ENCODE data around the gene PAQR4. TPM values are rescaled to one million over a fixed set of nuclear protein-coding genes. Genes with fewer than 3 reads are reported as not detected.

Gene PAQR4
- total RNA-seq (10 to 100 TPM in 1 of 5 experiments, 1 to 10 TPM in 1, under 1 TPM in 3; 0.40 to 39.4 (median 0.79) TPM), polyA plus RNA-seq (under 1 TPM in 1 of 2 donors, not detected in 1; 0.54 TPM), total RNA-seq (0.94 reads per million)

DNA sequence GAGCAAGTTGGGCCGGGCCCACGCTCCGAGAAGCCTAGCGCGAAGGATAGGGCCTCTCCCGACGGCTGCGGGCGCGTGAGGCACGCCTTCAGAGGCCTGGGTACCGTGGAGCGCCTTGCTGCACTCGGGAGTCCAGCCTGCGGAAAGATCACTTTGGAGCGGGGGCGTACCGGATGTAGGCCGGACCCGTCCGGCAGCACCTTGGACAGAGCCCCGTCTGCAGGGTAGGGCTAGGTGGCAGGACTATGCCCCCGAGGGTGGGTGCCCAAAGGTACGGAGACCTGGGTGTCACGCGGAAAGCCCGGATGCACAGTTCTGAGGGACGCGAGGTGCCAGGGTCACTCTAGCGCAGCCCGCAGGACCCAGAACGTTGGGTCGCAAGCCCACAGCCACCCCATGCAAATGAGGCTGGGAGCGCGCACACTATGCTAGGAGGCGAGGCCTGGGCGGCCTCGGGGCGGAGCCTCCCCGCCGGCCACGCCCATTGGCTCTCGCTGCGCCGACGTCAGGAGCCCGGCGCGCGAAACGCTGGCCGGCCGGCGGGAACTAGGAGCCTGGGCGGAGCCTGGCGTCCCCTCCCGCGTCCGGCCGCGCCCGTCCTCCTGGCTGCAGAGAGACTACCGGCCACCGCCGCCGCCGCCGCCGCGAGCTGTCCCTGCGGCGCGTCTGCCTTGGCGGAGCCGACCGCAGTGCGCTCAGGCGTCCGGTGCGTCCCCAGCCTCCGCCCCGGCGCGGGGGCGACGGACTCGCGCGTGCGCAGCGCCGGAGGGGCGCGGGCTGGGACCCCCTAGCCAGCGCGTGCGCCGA, at the start of gene PAQR4:
Gene PAQR4 (plus strand): TSS at position 611 of the 807 bp plus-strand sequence. CDS start 327 bp downstream, outside the sequence.
- H3K4me3 Mint-ChIP-seq, result peak within 1 kb of the TSS; percentile 59 to 80 (median 75)
- H3K4me1 Mint-ChIP-seq, result peaks cover 10 to 32% (median 24%) of the 10 kb centered on the region in 7 donors
- peaks cover 0 to 3% (median 0%) of the 10 kb centered on the region in 11 donors for H3K9me3 Mint-ChIP-seq
- ATAC-seq, result peak; percentile 88
- H3K27ac Mint-ChIP-seq, result peak within 1 kb of the TSS in 2 of 9 donors; percentile 16 to 70
- Histone ChIP-seq H3K27ac (ENCODE audit: low read depth, low read length) (no peak within 1 kb of the TSS), H3K36me3 (ENCODE audit: control insufficient read depth in 2 of 3, insufficient read depth in 3 of 3, low read length in 3 of 3) (no peaks in the 10 kb centered on the region), H3K27me3 (ENCODE audit: control insufficient read depth in 2 of 2, insufficient read depth in 2 of 2, low read length in 2 of 2) (peaks cover 0 to 28% of the 10 kb centered on the region in 2 donors), H3K4me1 (ENCODE audit: control insufficient read depth in 2 of 2, insufficient read depth in 2 of 2, low read length in 2 of 2) (peaks cover 19 to 28% of the 10 kb centered on the region in 2 donors), H3K4me3 (ENCODE audit: low read length) (peak within 1 kb of the TSS; percentile 64), H3K9me3 (ENCODE audit: control insufficient read depth in 2 of 3, low read length in 3 of 3) (no peaks in the 10 kb centered on the region)
- ChIA-PET POLR2A (interaction anchor here (1.1 to 1.7 kb wide), 2 partner anchors 12 to 23 kb away, joined by 3 to 5 read pairs; no protein-coding TSS in a partner anchor), CTCF (interaction anchor here (1.2 kb wide), 1 partner anchor 14 kb away, joined by 4 read pairs; no protein-coding TSS in a partner anchor)
- peaks cover 10 to 26% (median 16%) of the 10 kb centered on the region in 5 donors for H3K27me3 Mint-ChIP-seq
- intact Hi-C loops (cut with micrococcal nuclease), result loop anchor here (1.0 to 2.0 kb wide), 4 partner anchors 11 to 55 kb away; partner anchors contain the start of genes THOC6 (in 2 of the 2) and PKMYT1 (in 1 of the 2)
- DNase-seq, result peak; percentile 49 to 91 (median 71)
- peaks cover 0 to 1% (median 0%) of the 10 kb centered on the region in 5 donors for H3K36me3 Mint-ChIP-seq

DNA sequence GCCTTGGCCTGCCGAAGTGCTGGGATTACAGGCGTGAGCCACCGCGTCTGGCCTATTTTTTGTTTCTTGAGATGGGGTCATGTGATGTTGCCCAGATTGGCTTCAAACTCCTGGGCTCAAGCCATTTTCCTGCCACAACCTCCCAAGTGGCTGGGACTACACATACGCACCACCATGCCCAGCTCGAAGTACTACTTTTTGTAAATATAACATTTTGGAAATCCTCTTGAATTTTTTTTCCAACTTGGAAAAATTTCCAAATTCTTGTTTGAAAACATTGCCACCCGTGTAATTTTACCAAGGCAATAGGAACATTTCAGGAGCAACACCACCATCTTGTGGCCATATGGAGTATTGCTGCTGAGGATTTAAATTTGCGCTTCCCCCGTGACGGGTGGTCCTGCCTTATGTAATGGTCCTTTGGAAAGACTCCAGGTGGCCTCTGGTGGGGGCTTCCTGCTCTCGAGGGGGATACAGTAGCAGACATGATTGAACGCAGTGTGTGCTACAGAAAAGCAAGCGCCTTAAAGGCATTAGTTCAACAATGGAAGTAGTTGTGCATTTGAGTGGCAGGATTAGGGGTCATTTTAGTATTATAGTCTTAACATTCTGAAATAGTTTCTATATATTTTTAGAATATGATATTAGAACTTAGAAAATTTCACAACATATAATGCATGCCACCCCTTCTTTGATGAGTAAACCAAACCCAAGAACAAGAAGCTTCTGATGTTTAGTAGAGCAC, 49.5 kb upstream of the PAQR4 start:
- Mint-ChIP-seq H3K27ac (peak overlapping the region in 5 of 9 donors; percentile 53 to 76 (median 69)), H3K4me3 (peak overlapping the region in 1 of 10 donors; percentile 24), H3K4me1 (peaks cover 5 to 11% (median 6%) of the 10 kb centered on the region in 7 donors), H3K36me3 (peaks cover 0 to 17% (median 5%) of the 10 kb centered on the region in 5 donors), H3K9me3 (no peaks in the 10 kb centered on the region), H3K27me3 (no peaks in the 10 kb centered on the region)
- H3K27me3 ChIP-seq (ENCODE audit: control insufficient read depth in 2 of 2, insufficient read depth in 2 of 2, low read length in 2 of 2), result no peaks in the 10 kb centered on the region
- intact Hi-C loops (cut with micrococcal nuclease), result loop anchor here (1.0 kb wide), 3 partner anchors 15 to 80 kb away; no protein-coding TSS in a partner anchor
- no peaks in the 10 kb centered on the region for H3K4me1 ChIP-seq (ENCODE audit: control insufficient read depth in 2 of 2, insufficient read depth in 2 of 2, low read length in 2 of 2)
- H3K27ac ChIP-seq (ENCODE audit: low read depth, low read length), result no peak overlapping the region
- H3K4me3 ChIP-seq (ENCODE audit: low read length), result no peak overlapping the region
- DNase-seq (peak in 8 of 9 donors; percentile 40 to 74 (median 56)), ATAC-seq (peak; percentile 88)
- CTCF ChIA-PET, result interaction anchor here (0.7 to 3.5 kb wide), 10 partner anchors 8 to 176 kb away, joined by 3 to 16 read pairs (median 4); partner anchors contain the start of gene FLYWCH1
- peaks cover 0 to 28% (median 0%) of the 10 kb centered on the region in 3 experiments for H3K36me3 ChIP-seq (ENCODE audit: control insufficient read depth in 2 of 3, insufficient read depth in 3 of 3, low read length in 3 of 3)
- no peaks in the 10 kb centered on the region for H3K9me3 ChIP-seq (ENCODE audit: control insufficient read depth in 2 of 3, low read length in 3 of 3)
- POLR2A ChIA-PET, result interaction anchor here (0.7 to 1.3 kb wide), 4 partner anchors 8 to 123 kb away, joined by 3 to 8 read pairs (median 4); partner anchors contain the start of gene FLYWCH1

DNA sequence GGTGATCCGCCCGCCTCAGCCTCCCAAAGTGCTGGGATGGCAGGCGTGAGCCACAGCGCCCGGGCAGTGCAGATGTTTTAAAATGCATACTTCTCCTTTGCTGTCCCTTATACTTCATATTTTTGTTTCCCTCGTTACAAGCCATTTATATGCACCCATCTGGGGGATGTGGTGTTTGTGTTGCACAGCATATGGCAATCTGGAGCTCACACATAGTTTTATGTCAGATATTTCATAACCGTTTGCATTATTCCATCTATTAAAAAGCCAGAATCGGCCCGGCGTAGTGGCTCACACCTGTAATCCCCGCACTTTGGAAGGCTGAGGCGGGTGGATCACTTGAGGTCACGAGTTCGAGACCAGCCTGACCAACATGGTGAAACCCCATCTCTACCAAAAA, 45.7 kb upstream of the PAQR4 start:
- Histone ChIP-seq H3K9me3 (ENCODE audit: control insufficient read depth in 2 of 3, low read length in 3 of 3) (no peaks in the 10 kb centered on the region), H3K4me3 (ENCODE audit: low read length) (no peak overlapping the region), H3K27ac (ENCODE audit: low read depth, low read length) (no peak overlapping the region), H3K27me3 (ENCODE audit: control insufficient read depth in 2 of 2, insufficient read depth in 2 of 2, low read length in 2 of 2) (no peaks in the 10 kb centered on the region), H3K36me3 (ENCODE audit: control insufficient read depth in 2 of 3, insufficient read depth in 3 of 3, low read length in 3 of 3) (peaks cover 0 to 20% (median 0%) of the 10 kb centered on the region in 3 experiments), H3K4me1 (ENCODE audit: control insufficient read depth in 2 of 2, insufficient read depth in 2 of 2, low read length in 2 of 2) (peaks cover 5 to 10% of the 10 kb centered on the region in 2 donors)
- H3K4me3 Mint-ChIP-seq, result no peak overlapping the region
- no peaks in the 10 kb centered on the region for H3K9me3 Mint-ChIP-seq
- no peak for DNase-seq
- CTCF ChIA-PET, result interaction anchor here (1.0 to 1.4 kb wide), 2 partner anchors 8 to 56 kb away, joined by 4 read pairs; no protein-coding TSS in a partner anchor
- POLR2A ChIA-PET, result interaction anchor here (1.4 to 1.8 kb wide), 2 partner anchors 40 kb away, joined by 5 read pairs; partner anchors contain the start of gene FLYWCH2
- ATAC-seq, result no peak
- no peak overlapping the region for H3K27ac Mint-ChIP-seq
- peaks cover 13 to 24% (median 21%) of the 10 kb centered on the region in 7 donors for H3K4me1 Mint-ChIP-seq
- peaks cover 0 to 14% (median 5%) of the 10 kb centered on the region in 5 donors for H3K36me3 Mint-ChIP-seq
- intact Hi-C loops (cut with micrococcal nuclease), result no loop called here
- no peaks in the 10 kb centered on the region for H3K27me3 Mint-ChIP-seq

DNA sequence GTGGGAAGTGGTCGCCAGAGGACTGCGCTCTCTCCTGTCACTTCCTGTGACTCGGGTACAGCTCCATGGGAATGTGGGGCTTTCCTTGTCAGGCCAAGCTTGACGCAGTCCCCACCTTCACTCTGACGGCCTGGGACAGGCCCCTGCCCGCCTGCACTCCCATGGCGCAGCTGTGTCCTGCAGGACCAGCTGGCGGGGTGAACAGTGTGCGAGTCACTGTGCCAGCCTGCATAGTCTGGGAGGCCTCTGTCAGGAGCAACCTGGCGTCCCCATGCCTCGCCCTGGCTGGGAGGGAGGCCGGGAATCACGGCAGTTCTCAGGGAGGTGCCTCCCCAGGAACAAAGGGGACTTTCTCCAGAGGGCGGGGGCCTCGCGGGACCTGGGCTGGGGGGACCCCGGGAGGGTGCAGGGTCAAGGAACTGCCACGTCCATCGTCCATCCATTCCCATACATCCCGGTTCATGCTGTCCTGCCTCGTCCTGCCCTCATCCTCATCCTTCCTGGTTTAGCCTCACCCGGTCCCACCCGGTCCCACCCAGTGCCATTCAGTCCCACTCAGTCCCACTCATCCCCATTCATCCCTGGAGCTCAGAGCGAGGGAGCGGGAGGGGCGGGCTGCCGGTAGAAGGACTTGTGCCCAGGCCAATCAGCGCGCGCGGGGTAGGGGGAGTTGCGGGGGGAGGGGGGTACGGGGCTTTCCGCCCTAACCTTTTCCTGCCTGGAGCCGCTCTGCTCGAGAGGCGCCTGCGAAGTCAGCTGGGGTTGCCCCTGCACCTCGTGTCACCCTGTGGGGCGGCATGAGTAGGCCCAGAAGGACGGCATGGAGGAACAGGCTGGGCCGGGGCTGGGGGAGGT, 44.0 kb upstream of the PAQR4 start:
- ATAC-seq (no peak), DNase-seq (no peak)
- Histone ChIP-seq H3K9me3 (ENCODE audit: control insufficient read depth in 2 of 3, low read length in 3 of 3) (no peaks in the 10 kb centered on the region), H3K4me1 (ENCODE audit: control insufficient read depth in 2 of 2, insufficient read depth in 2 of 2, low read length in 2 of 2) (peaks cover 5 to 10% of the 10 kb centered on the region in 2 donors), H3K4me3 (ENCODE audit: low read length) (no peak overlapping the region), H3K27ac (ENCODE audit: low read depth, low read length) (no peak overlapping the region), H3K27me3 (ENCODE audit: control insufficient read depth in 2 of 2, insufficient read depth in 2 of 2, low read length in 2 of 2) (no peaks in the 10 kb centered on the region), H3K36me3 (ENCODE audit: control insufficient read depth in 2 of 3, insufficient read depth in 3 of 3, low read length in 3 of 3) (peaks cover 0 to 34% (median 0%) of the 10 kb centered on the region in 3 experiments)
- POLR2A ChIA-PET, result interaction anchor here (1.4 kb wide), 1 partner anchor 42 kb away, joined by 5 read pairs; the partner anchor contains the start of gene FLYWCH2
- CTCF ChIA-PET, result no interaction called here
- intact Hi-C loops (cut with micrococcal nuclease), result no loop called here
- Mint-ChIP-seq H3K36me3 (peaks cover 0 to 10% (median 0%) of the 10 kb centered on the region in 5 donors), H3K27me3 (no peaks in the 10 kb centered on the region), H3K4me3 (no peak overlapping the region), H3K27ac (no peak overlapping the region), H3K9me3 (no peaks in the 10 kb centered on the region), H3K4me1 (peaks cover 9 to 19% (median 16%) of the 10 kb centered on the region in 7 donors)

DNA sequence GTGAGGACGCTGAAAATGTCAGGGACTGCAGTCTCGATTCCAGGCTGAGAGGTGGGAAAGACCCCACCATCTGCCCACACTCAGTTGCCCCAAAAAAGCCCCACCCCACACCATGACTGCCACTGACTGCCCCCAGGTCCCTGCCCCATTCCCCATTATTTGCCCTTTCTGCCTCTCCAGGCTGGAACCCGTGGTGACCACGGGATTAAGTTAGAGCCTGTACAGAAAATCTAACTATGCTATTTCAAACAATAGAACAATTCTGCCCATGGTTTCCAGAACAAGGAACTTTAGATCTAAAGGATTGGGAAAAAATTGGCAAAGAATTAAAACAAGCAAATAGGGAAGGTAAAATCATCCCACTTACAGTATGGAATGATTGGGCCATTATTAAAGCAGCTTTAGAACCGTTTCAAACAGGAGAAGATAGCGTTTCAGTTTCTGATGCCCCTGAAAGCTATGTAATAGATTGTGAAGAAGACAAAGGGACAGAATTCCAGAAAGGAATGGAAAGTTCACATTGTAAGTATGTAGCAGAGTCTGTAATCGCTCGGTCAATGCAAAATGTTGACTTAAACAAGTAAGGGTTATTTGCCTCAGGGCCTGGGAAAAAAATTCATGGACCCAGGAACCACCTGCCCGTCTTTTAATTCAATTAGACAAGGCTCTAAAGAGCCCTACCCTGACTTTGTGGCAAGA, 43.0 kb upstream of the PAQR4 start:
- ChIA-PET CTCF (interaction anchor here (0.8 to 1.5 kb wide), 9 partner anchors 12 to 87 kb away, joined by 3 to 7 read pairs (median 5); partner anchors contain the start of genes FLYWCH1 and FLYWCH2), POLR2A (interaction anchor here (0.8 to 1.2 kb wide), 2 partner anchors 13 to 43 kb away, joined by 4 to 5 read pairs; partner anchors contain the start of gene FLYWCH2)
- intact Hi-C loops (cut with micrococcal nuclease), result loop anchor here (2.0 kb wide), 3 partner anchors 43 to 87 kb away; partner anchors contain the start of gene FLYWCH2 (in 1 of the 2)
- H3K27me3 Mint-ChIP-seq, result no peaks in the 10 kb centered on the region
- Histone ChIP-seq H3K27ac (ENCODE audit: low read depth, low read length) (no peak overlapping the region), H3K36me3 (ENCODE audit: control insufficient read depth in 2 of 3, insufficient read depth in 3 of 3, low read length in 3 of 3) (peaks cover 0 to 43% (median 0%) of the 10 kb centered on the region in 3 experiments), H3K9me3 (ENCODE audit: control insufficient read depth in 2 of 3, low read length in 3 of 3) (no peaks in the 10 kb centered on the region), H3K4me1 (ENCODE audit: control insufficient read depth in 2 of 2, insufficient read depth in 2 of 2, low read length in 2 of 2) (peaks cover 5 to 10% of the 10 kb centered on the region in 2 donors), H3K4me3 (ENCODE audit: low read length) (no peak overlapping the region), H3K27me3 (ENCODE audit: control insufficient read depth in 2 of 2, insufficient read depth in 2 of 2, low read length in 2 of 2) (no peaks in the 10 kb centered on the region)
- DNase-seq (no peak), ATAC-seq (no peak)
- H3K4me3 Mint-ChIP-seq, result no peak overlapping the region
- H3K36me3 Mint-ChIP-seq, result peaks cover 0 to 10% (median 0%) of the 10 kb centered on the region in 5 donors
- H3K27ac Mint-ChIP-seq, result peak overlapping the region in 5 of 9 donors; percentile 12 to 63 (median 48)
- no peaks in the 10 kb centered on the region for H3K9me3 Mint-ChIP-seq
- H3K4me1 Mint-ChIP-seq, result peaks cover 9 to 19% (median 16%) of the 10 kb centered on the region in 7 donors
